ENCODE measurements around the gene IL1RAP.
A peak's percentile ranks its signal among the peaks of the same experiment; 100 is the strongest.

IL1RAP gene

GRCh38 chr3:190531406-190531805, 17.5 kb downstream of the IL1RAP start:
- Histone ChIP-seq H3K9me3 (no peaks in the 10 kb centered on the region), H3K27me3 (no peaks in the 10 kb centered on the region), H3K4me1 (ENCODE audit: control insufficient read depth in 1 of 2, insufficient read depth in 1 of 2, low read depth in 1 of 2, low read length in 1 of 2) (peaks cover 26 to 29% of the 10 kb centered on the region in 2 experiments), H3K36me3 (no peaks in the 10 kb centered on the region), H3K27ac (no peak overlapping the region), H3K4me3 (ENCODE audit: low read depth in 1 of 2, low read length in 1 of 2) (no peak overlapping the region)
- no peak for TF ChIP-seq CTCF (IDR thresholded peaks at IDR 0.05)

GRCh38 chr3:190532731-190533203, 18.9 kb downstream of the IL1RAP start:
- no peaks in the 10 kb centered on the region for H3K9me3 ChIP-seq
- no peaks in the 10 kb centered on the region for H3K36me3 ChIP-seq
- no peaks in the 10 kb centered on the region for H3K27me3 ChIP-seq
- no peak for TF ChIP-seq CTCF (IDR thresholded peaks at IDR 0.05)
- H3K4me3 ChIP-seq (ENCODE audit: low read depth in 1 of 2, low read length in 1 of 2), result no peak overlapping the region
- no peak overlapping the region for H3K27ac ChIP-seq
- peaks cover 24 to 25% of the 10 kb centered on the region in 2 experiments for H3K4me1 ChIP-seq (ENCODE audit: control insufficient read depth in 1 of 2, insufficient read depth in 1 of 2, low read depth in 1 of 2, low read length in 1 of 2)

- H3K9me3 ChIP-seq, result no peaks in the 10 kb centered on the region
- no peak overlapping the region for H3K4me3 ChIP-seq (ENCODE audit: low read depth in 1 of 2, low read length in 1 of 2)
- H3K27ac ChIP-seq, result peak overlapping the region; percentile 24
- no peaks in the 10 kb centered on the region for H3K27me3 ChIP-seq
- H3K36me3 ChIP-seq, result no peaks in the 10 kb centered on the region
- TF ChIP-seq CTCF (IDR thresholded peaks at IDR 0.05), result no peak
- H3K4me1 ChIP-seq (ENCODE audit: control insufficient read depth in 1 of 2, insufficient read depth in 1 of 2, low read depth in 1 of 2, low read length in 1 of 2), result peaks cover 15 to 16% of the 10 kb centered on the region in 2 experiments
Measured at GRCh38 chr3:190533511-190534281, 19.8 kb downstream of the IL1RAP start.

- H3K36me3 ChIP-seq, result no peaks in the 10 kb centered on the region
- H3K4me3 ChIP-seq (ENCODE audit: low read depth in 1 of 2, low read length in 1 of 2), result no peak overlapping the region
- no peak for TF ChIP-seq CTCF (IDR thresholded peaks at IDR 0.05)
- no peak overlapping the region for H3K27ac ChIP-seq
- H3K27me3 ChIP-seq, result no peaks in the 10 kb centered on the region
- H3K4me1 ChIP-seq (ENCODE audit: control insufficient read depth in 1 of 2, insufficient read depth in 1 of 2, low read depth in 1 of 2, low read length in 1 of 2), result peaks cover 8 to 13% of the 10 kb centered on the region in 2 experiments
- no peaks in the 10 kb centered on the region for H3K9me3 ChIP-seq
Measured at GRCh38 chr3:190534386-190534785, 20.5 kb downstream of the IL1RAP start.

- H3K4me3 ChIP-seq (ENCODE audit: low read depth in 1 of 2, low read length in 1 of 2), result no peak overlapping the region
- H3K9me3 ChIP-seq, result no peaks in the 10 kb centered on the region
- no peak overlapping the region for H3K27ac ChIP-seq
- TF ChIP-seq CTCF (IDR thresholded peaks at IDR 0.05), result no peak
- H3K36me3 ChIP-seq, result no peaks in the 10 kb centered on the region
- H3K4me1 ChIP-seq (ENCODE audit: control insufficient read depth in 1 of 2, insufficient read depth in 1 of 2, low read depth in 1 of 2, low read length in 1 of 2), result peaks cover 8 to 13% of the 10 kb centered on the region in 2 experiments
- no peaks in the 10 kb centered on the region for H3K27me3 ChIP-seq
Measured at GRCh38 chr3:190534986-190535385, 21.1 kb downstream of the IL1RAP start.
